ENCODE data around the gene SDHC. TPM values are rescaled to one million over a fixed set of nuclear protein-coding genes. Genes with fewer than 3 reads are reported as not detected.
"Not testable (repeated sequence)": the region's sequence is repeated elsewhere in the genome, so short reads cannot be mapped to it uniquely, and the experiment has no call there.

Gene SDHC
- polyA plus RNA-seq, 2 of the 4 experiments (the other 2 are of a cell fraction): 296 to 323 TPM

- no peak overlapping the region for H3K4me3 ChIP-seq
- ATAC-seq (no peak), FAIRE-seq (no peak), DNase-seq (ENCODE audit: low read depth in 1 of 2, low spot score in 1 of 2) (no peak)
- ChIA-PET POLR2A (no interaction called here), CTCF (no interaction called here)
- no peak overlapping the region for H3K27ac ChIP-seq
- H3K4me1 ChIP-seq: peaks cover 17% of the 10 kb centered on the region
- no peak overlapping the region for H3K4me2 ChIP-seq
- TF ChIP-seq POLR2AphosphoS2 (conservative IDR thresholded peaks at IDR 0.05; ENCODE audit: low read length) (no peak), EP300 (IDR thresholded peaks at IDR 0.05) (no peak), HMGXB4 (CRISPR knock-in tag; IDR thresholded peaks at IDR 0.05; ENCODE audit: borderline replicate concordance) (no peak), KDM1A (IDR thresholded peaks at IDR 0.05; ENCODE audit: low read depth) (no peak), ZNF302 (CRISPR knock-in tag; IDR thresholded peaks at IDR 0.05) (no peak), CTCF (IDR thresholded peaks at IDR 0.05) (no peak), JUNB (IDR thresholded peaks at IDR 0.05) (no peak), ATOH8 (CRISPR knock-in tag; IDR thresholded peaks at IDR 0.05; ENCODE audit: low read depth) (no peak), NPAS2 (CRISPR knock-in tag; IDR thresholded peaks at IDR 0.05; ENCODE audit: borderline replicate concordance) (no peak), MAX (IDR thresholded peaks at IDR 0.05) (no peak), HEYL (CRISPR knock-in tag; IDR thresholded peaks at IDR 0.05) (no peak), BHLHE40 (IDR thresholded peaks at IDR 0.05; ENCODE audit: low read depth, low read length) (no peak)
- no peaks in the 10 kb centered on the region for H3K9me3 ChIP-seq
These were observed 79.0 kb downstream of the SDHC start for GRCh38 chr1:161393151-161393550.

GRCh38 chr1:161397038-161397437 is 82.9 kb downstream of the SDHC start:
- not testable (repeated sequence) for ATAC-seq; H3K4me2 ChIP-seq; DNase-seq (ENCODE audit: low read depth in 1 of 2, low spot score in 1 of 2); FAIRE-seq; H3K9me3 ChIP-seq; H3K4me3 ChIP-seq
- peak overlapping the region in 1 of 2 experiments; percentile 97; a peak in 3 of 6 replicates for H3K27ac ChIP-seq
- POLR2A ChIA-PET: interaction anchor here (1.8 kb wide), 1 partner anchor 7 kb away, joined by 11 read pairs; no protein-coding TSS in a partner anchor
- peaks cover 21% of the 10 kb centered on the region for H3K4me1 ChIP-seq
- WGBS (ENCODE audit: missing lambda C conversion rate): 96% methylated on average over 8 of the region's 8 CpGs
- CTCF ChIA-PET: interaction anchor here (1.2 kb wide), 1 partner anchor 15 kb away, joined by 3 read pairs; no protein-coding TSS in a partner anchor

- H3K4me1 ChIP-seq: peaks cover 21% of the 10 kb centered on the region
- H3K4me2 ChIP-seq: peak overlapping the region; percentile 90
- H3K9me3 ChIP-seq: no peaks in the 10 kb centered on the region
- 18% methylated on average over 17 of the region's 17 CpGs for WGBS (ENCODE audit: missing lambda C conversion rate)
- DNase-seq (ENCODE audit: low read depth in 1 of 2, low spot score in 1 of 2): no peak
- ChIA-PET POLR2A (interaction anchor here (1.8 kb wide), 1 partner anchor 9 kb away, joined by 11 read pairs; no protein-coding TSS in a partner anchor), CTCF (no interaction called here)
- peak in 1 of 2 experiments; percentile 35; a peak in 2 of 6 replicates for ATAC-seq
- H3K4me3 ChIP-seq: peak overlapping the region; percentile 68
- FAIRE-seq: no peak
- peak overlapping the region; percentile 94 to 97 for H3K27ac ChIP-seq
- TF ChIP-seq ZFP36 (IDR thresholded peaks at IDR 0.05; ENCODE audit: borderline replicate concordance, partially characterized antibody): no peak
- no peak for TF ChIP-seq SREBF2 (IDR thresholded peaks at IDR 0.05)
- TF ChIP-seq CHD2 (IDR thresholded peaks at IDR 0.05; ENCODE audit: low read length, partially characterized antibody): no peak
- no peak for TF ChIP-seq MAX (IDR thresholded peaks at IDR 0.05)
- no peak for TF ChIP-seq USF2 (IDR thresholded peaks at IDR 0.05)
- TF ChIP-seq MAFK (IDR thresholded peaks at IDR 0.05; ENCODE audit: partially characterized antibody): no peak
- 0 out of 2 replicates have a peak, but pooled peaks have one; percentile 19 for TF ChIP-seq CHD4 (IDR thresholded peaks at IDR 0.05; ENCODE audit: borderline replicate concordance)
- no peak for TF ChIP-seq HMGXB4 (CRISPR knock-in tag; IDR thresholded peaks at IDR 0.05; ENCODE audit: borderline replicate concordance)
- TF ChIP-seq MYC (IDR thresholded peaks at IDR 0.05; ENCODE audit: borderline replicate concordance, low read length): no peak
- TF ChIP-seq FOXS1 (CRISPR knock-in tag; IDR thresholded peaks at IDR 0.05): no peak
- 0 out of 2 replicates have a peak, but pooled peaks have one; percentile 14 for TF ChIP-seq ZNF302 (CRISPR knock-in tag; IDR thresholded peaks at IDR 0.05)
- TF ChIP-seq MAZ (IDR thresholded peaks at IDR 0.05; ENCODE audit: borderline replicate concordance, low read depth, low read length): no peak
- TF ChIP-seq HOXB5 (CRISPR knock-in tag; IDR thresholded peaks at IDR 0.05): no peak
- TF ChIP-seq TFCP2L1 (CRISPR knock-in tag; IDR thresholded peaks at IDR 0.05): no peak
- no peak for TF ChIP-seq POLR2AphosphoS2 (conservative IDR thresholded peaks at IDR 0.05; ENCODE audit: low read length)
- no peak for TF ChIP-seq EP300 (IDR thresholded peaks at IDR 0.05)
- 0 out of 2 replicates have a peak, but pooled peaks have one; percentile 76 for TF ChIP-seq PHF8 (IDR thresholded peaks at IDR 0.05; ENCODE audit: borderline replicate concordance, low read depth)
- TF ChIP-seq EHF (CRISPR knock-in tag; IDR thresholded peaks at IDR 0.05): 0 out of 2 replicates have a peak, but pooled peaks have one; percentile 42
- no peak for TF ChIP-seq JUN (IDR thresholded peaks at IDR 0.05)
These were observed 84.7 kb downstream of the SDHC start for GRCh38 chr1:161398900-161399256.

Data from A549 (cell line).